Activated T-cell treated with anti-CD3 and anti-CD28 coated beads for 4 hours (primary cell): Measurements from ENCODE around the gene ANGPTL3.

ENCODE experiments used
- DNase-seq: peaks from one replicate; pipeline ENCODE4 v3.0.0-alpha.2; 2020

Gene ANGPTL3

DNA sequence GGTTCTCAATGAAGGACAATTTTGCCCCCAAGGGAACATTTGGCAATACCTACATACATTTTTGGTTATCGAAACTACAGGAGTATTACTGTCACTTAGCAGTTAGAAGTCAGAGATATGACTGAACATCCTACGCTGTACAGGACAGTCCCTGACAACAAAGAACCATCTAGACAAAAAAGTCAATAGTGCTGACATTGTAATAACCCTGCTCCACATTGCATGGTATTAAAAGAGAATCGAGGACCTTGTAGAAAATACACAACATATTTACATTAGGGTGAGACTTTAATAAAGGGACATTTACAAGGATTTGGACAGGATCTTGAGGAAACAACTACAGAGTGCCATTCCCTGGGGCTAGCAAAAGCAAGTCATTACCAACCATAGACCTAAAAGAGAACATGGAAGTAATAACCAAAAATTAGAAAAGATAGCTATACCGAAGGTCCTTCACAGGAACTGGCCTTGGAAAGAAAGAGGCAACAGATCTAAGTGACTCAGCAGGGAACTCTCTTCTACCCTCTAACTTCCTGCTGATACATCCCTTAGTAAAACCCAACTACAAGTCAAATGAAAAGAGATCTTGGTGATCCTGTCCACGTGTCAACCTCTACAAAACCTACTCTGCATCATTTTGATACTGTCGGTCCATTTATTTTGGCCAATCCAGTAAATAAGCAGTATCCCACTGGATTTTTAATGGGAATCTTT, 40.2 kb downstream of the ANGPTL3 start:
- DNase-seq: no peak

DNA sequence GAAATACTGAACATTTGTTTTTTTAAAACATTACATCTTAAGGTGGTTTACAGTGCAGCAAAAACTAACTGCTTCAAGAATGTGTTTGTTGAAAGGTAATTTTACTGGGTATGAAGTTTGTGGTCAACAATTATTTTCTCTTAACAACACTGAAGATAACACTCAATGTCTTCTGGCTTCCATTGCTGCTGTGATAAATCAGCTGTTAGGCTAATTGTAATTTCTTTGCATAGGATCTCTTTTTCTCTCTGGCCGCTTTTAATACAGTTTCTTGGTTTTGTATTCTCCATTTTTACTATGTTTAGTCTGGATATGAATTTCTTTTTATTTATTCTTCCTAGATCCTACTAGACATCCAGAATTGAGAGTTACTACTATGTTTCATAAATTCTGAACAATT, 46.0 kb downstream of the ANGPTL3 start:
- DNase-seq: no peak

DNA sequence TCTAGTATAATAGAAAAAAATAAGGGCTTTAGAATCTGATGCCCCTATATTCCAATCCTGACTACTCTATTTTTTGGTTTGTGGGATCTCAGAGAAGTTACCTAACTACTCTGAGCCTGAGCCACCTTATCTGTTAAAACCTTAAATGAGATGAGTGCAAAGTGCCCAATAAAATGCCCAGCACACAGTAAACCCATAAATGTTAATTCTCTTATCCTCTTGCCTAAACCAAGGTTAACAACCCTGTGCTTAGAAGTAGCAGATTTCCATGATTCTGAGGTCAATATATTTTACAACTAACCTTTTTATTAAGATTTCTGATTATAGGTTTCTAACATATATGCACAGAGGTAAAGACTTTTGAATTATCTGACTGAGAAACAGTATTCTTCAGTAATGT, 55.1 kb downstream of the ANGPTL3 start:
- no peak for DNase-seq

DNA sequence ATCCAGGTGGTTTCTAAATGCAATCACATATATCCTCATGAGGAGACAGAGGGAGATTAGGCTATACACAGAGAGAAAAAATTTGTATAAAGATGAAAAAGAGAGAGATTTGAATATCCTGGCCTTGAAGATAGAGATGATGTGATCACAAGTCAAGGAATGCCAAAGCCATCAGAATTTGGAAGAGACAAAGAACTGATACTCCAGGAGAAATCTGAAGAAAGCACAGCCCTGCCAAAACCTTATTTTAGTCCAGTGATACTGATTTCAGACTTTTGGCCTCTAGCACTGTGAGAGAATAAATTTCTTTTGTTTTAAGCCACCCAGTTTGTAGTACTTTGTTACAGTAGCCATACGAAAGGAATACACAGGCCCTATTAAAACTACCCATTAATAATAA, 57.4 kb downstream of the ANGPTL3 start:
- no peak for DNase-seq
